H1 (cell line): ENCODE measurements around the gene AKAP9. TPM values are rescaled to one million over a fixed set of nuclear protein-coding genes. Genes with fewer than 3 reads are reported as not detected.

Source experiments
- EZH2 ChIP-seq: fragments of 200-600 bp; sonication (generic); IDR thresholded peaks from 2 replicates; pipeline ENCODE4 v1.7.1; 2012; ENCODE audit warnings: low read depth, mild to moderate bottlenecking, moderate library complexity, low read length, inconsistent platforms; ENCODE audit not compliant: severe bottlenecking
- GTF2F1 ChIP-seq: IDR thresholded peaks from 2 replicates; pipeline ENCODE4 v1.6.1; 2012; ENCODE audit warnings: low read depth, low read length, improper control_type of control experiment, borderline replicate concordance
- HDAC6 ChIP-seq: IDR thresholded peaks from one replicate; pipeline ENCODE4 v1.7.1; 2012; ENCODE audit warnings: low read depth, mild to moderate bottlenecking, inconsistent platforms, low read length, moderate library complexity
- JUND ChIP-seq: IDR thresholded peaks from 2 replicates; pipeline ENCODE4 v1.6.1; 2011; ENCODE audit warnings: mild to moderate bottlenecking, improper control_type of control experiment, low read length
- POLR2A ChIP-seq, 2 experiments: IDR thresholded peaks; 1 replicate in 1 of 2; 2 replicates in 1 of 2; pipeline ENCODE4 v1.6.1; 2011; ENCODE audit warnings: low read depth in 2 of 2, low read length in 2 of 2, mild to moderate bottlenecking in 2 of 2; ENCODE audit errors: control extremely low read depth in 1 of 2
- SP1 ChIP-seq: IDR thresholded peaks from 2 replicates; pipeline ENCODE4 v1.6.1; 2011; ENCODE audit warnings: low read depth, low read length
- TAF1 ChIP-seq: IDR thresholded peaks from 2 replicates; pipeline ENCODE4 v1.6.1; 2011; ENCODE audit warnings: mild to moderate bottlenecking, low read depth, low read length
- polyA plus RNA-seq, 7 experiments: library from polyadenylated mRNA; depleted of rRNA in 3 of 7; stranded (reverse) in 5 of 7; unstranded in 2 of 7; fragments of >200 nt in 5 of 7; fragments of 200-250 nt in 2 of 7; gene quantifications; 1 replicate in 5 of 7; 2 replicates in 1 of 7; 4 replicates in 1 of 7; pipeline versions ENCODE4 v1.2.1 to v1.2.3, GENCODE V29; 2011 to 2013; ENCODE audit warnings: missing spikeins in 2 of 7, mixed read lengths in 2 of 7
- total RNA-seq: library from RNA; stranded (reverse); fragmentation: NEBNext Ultra II Directional; extraction: Animal tissue kit (Norgen Biotek cat#: 25700); gene quantifications from 2 replicates; pipeline ENCODE4 v1.2.1, GENCODE V29; 2021
- TF ChIP-seq, protein P1 (sequence below): fragments of 300-600 bp; sonication (generic); IDR thresholded peaks from 2 replicates; pipeline ENCODE4 v1.7.1; 2012; ENCODE audit warnings: low read length, moderate library complexity, mild to moderate bottlenecking, inconsistent platforms; ENCODE audit not compliant: insufficient replicate concordance

The AKAP9 gene
- total and polyA plus RNA-seq, 2 of the 8 experiments (the other 6 are each of a cell fraction or from before 2014, with no cell fraction given), result 6.2 to 26.3 TPM

DNA sequence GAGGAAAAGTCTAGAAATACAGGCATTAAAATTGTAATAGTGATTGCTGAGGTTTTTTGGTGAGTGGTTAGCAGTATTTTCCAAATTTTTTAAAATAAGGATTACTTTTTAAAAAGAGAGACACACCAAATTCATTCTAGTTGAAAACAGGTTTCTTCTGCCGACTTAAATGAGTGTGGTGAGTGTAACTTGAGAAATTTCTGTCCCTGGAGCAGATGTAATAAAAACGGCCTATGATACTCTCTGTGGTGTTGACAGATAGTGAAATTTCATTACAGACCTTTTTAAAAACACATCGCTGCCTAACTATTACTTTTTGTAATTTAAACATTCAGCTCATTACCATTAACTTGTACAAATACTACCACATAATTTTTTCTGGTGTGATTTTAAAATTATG is 103.5 kb downstream of the AKAP9 start (continued):
- TF ChIP-seq, protein P1, sequence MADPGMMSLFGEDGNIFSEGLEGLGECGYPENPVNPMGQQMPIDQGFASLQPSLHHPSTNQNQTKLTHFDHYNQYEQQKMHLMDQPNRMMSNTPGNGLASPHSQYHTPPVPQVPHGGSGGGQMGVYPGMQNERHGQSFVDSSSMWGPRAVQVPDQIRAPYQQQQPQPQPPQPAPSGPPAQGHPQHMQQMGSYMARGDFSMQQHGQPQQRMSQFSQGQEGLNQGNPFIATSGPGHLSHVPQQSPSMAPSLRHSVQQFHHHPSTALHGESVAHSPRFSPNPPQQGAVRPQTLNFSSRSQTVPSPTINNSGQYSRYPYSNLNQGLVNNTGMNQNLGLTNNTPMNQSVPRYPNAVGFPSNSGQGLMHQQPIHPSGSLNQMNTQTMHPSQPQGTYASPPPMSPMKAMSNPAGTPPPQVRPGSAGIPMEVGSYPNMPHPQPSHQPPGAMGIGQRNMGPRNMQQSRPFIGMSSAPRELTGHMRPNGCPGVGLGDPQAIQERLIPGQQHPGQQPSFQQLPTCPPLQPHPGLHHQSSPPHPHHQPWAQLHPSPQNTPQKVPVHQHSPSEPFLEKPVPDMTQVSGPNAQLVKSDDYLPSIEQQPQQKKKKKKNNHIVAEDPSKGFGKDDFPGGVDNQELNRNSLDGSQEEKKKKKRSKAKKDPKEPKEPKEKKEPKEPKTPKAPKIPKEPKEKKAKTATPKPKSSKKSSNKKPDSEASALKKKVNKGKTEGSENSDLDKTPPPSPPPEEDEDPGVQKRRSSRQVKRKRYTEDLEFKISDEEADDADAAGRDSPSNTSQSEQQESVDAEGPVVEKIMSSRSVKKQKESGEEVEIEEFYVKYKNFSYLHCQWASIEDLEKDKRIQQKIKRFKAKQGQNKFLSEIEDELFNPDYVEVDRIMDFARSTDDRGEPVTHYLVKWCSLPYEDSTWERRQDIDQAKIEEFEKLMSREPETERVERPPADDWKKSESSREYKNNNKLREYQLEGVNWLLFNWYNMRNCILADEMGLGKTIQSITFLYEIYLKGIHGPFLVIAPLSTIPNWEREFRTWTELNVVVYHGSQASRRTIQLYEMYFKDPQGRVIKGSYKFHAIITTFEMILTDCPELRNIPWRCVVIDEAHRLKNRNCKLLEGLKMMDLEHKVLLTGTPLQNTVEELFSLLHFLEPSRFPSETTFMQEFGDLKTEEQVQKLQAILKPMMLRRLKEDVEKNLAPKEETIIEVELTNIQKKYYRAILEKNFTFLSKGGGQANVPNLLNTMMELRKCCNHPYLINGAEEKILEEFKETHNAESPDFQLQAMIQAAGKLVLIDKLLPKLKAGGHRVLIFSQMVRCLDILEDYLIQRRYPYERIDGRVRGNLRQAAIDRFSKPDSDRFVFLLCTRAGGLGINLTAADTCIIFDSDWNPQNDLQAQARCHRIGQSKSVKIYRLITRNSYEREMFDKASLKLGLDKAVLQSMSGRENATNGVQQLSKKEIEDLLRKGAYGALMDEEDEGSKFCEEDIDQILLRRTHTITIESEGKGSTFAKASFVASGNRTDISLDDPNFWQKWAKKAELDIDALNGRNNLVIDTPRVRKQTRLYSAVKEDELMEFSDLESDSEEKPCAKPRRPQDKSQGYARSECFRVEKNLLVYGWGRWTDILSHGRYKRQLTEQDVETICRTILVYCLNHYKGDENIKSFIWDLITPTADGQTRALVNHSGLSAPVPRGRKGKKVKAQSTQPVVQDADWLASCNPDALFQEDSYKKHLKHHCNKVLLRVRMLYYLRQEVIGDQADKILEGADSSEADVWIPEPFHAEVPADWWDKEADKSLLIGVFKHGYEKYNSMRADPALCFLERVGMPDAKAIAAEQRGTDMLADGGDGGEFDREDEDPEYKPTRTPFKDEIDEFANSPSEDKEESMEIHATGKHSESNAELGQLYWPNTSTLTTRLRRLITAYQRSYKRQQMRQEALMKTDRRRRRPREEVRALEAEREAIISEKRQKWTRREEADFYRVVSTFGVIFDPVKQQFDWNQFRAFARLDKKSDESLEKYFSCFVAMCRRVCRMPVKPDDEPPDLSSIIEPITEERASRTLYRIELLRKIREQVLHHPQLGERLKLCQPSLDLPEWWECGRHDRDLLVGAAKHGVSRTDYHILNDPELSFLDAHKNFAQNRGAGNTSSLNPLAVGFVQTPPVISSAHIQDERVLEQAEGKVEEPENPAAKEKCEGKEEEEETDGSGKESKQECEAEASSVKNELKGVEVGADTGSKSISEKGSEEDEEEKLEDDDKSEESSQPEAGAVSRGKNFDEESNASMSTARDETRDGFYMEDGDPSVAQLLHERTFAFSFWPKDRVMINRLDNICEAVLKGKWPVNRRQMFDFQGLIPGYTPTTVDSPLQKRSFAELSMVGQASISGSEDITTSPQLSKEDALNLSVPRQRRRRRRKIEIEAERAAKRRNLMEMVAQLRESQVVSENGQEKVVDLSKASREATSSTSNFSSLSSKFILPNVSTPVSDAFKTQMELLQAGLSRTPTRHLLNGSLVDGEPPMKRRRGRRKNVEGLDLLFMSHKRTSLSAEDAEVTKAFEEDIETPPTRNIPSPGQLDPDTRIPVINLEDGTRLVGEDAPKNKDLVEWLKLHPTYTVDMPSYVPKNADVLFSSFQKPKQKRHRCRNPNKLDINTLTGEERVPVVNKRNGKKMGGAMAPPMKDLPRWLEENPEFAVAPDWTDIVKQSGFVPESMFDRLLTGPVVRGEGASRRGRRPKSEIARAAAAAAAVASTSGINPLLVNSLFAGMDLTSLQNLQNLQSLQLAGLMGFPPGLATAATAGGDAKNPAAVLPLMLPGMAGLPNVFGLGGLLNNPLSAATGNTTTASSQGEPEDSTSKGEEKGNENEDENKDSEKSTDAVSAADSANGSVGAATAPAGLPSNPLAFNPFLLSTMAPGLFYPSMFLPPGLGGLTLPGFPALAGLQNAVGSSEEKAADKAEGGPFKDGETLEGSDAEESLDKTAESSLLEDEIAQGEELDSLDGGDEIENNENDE, result no peak
- TF ChIP-seq HDAC6, result no peak
- TF ChIP-seq EZH2, result no peak
- no peak for TF ChIP-seq JUND
- TF ChIP-seq GTF2F1, result no peak
- TF ChIP-seq TAF1, result no peak
- no peak for TF ChIP-seq SP1
- no peak for TF ChIP-seq POLR2A (IDR thresholded peaks at IDR 0.05; ENCODE audit: control extremely low read depth in 1 of 2, low read depth in 2 of 2, low read length in 2 of 2)
